GM21360 (cell line): ENCODE results near the gene IL31RA.
"Not testable (repeated sequence)": the region's sequence is repeated elsewhere in the genome, so short reads cannot be mapped to it uniquely, and the experiment has no call there.

ENCODE experiments used
- ATAC-seq: cut with Tn5 transposase; IDR thresholded peaks from one replicate; pipeline ENCODE4 v1.9.1; 2021; ENCODE audit warnings: mild to moderate bottlenecking, moderate library complexity; ENCODE audit not compliant: unreplicated experiment

Gene IL31RA

GRCh38 chr5:55850839-55851674 is at the start of gene IL31RA:
Gene IL31RA (plus strand): TSS chr5:55851357. CDS start chr5:55851571, 214 bp downstream.
- no peak for ATAC-seq

GRCh38 chr5:55808814-55809213 is 42.3 kb upstream of the IL31RA start:
- ATAC-seq = not testable (repeated sequence)

GRCh38 chr5:55815939-55816338 is 35.2 kb upstream of the IL31RA start:
- ATAC-seq = not testable (repeated sequence)

- ATAC-seq = no peak
These were observed 34.8 kb upstream of the IL31RA start for GRCh38 chr5:55816342-55816741.

- ATAC-seq = no peak
These were observed 34.1 kb upstream of the IL31RA start for GRCh38 chr5:55817030-55817429.

- ATAC-seq = no peak
These were observed 30.7 kb upstream of the IL31RA start for GRCh38 chr5:55820488-55820887.

GRCh38 chr5:55821731-55822512 is 29.2 kb upstream of the IL31RA start:
- no peak for ATAC-seq

- ATAC-seq = no peak
These were observed 27.9 kb upstream of the IL31RA start for GRCh38 chr5:55823151-55823796.

GRCh38 chr5:55829956-55830355 is 21.2 kb upstream of the IL31RA start:
- no peak for ATAC-seq

- ATAC-seq = no peak
These were observed 18.7 kb upstream of the IL31RA start for GRCh38 chr5:55832446-55832845.

GRCh38 chr5:55836191-55836590 is 15.0 kb upstream of the IL31RA start:
- ATAC-seq = no peak

GRCh38 chr5:55841976-55842375 is 9.2 kb upstream of the IL31RA start:
- no peak for ATAC-seq

- no peak for ATAC-seq
These were observed 3.3 kb upstream of the IL31RA start for GRCh38 chr5:55847837-55848236.

GRCh38 chr5:55848783-55849182 is 2.4 kb upstream of the IL31RA start:
- no peak for ATAC-seq

- no peak for ATAC-seq
These were observed 470 bp downstream of the IL31RA start for GRCh38 chr5:55851675-55851979.

- no peak for ATAC-seq
These were observed 1.3 kb downstream of the IL31RA start for GRCh38 chr5:55852503-55852902.

GRCh38 chr5:55853041-55853670 is 2.0 kb downstream of the IL31RA start:
- no peak for ATAC-seq

GRCh38 chr5:55853818-55854217 is 2.7 kb downstream of the IL31RA start:
- ATAC-seq = no peak

GRCh38 chr5:55855509-55855908 is 4.4 kb downstream of the IL31RA start:
- no peak for ATAC-seq

- ATAC-seq = no peak
These were observed 5.5 kb downstream of the IL31RA start for GRCh38 chr5:55856516-55857246.

GRCh38 chr5:55857247-55857640 is 6.1 kb downstream of the IL31RA start:
- ATAC-seq = no peak
